CD4-positive, alpha-beta T cell treated with Interleukin-12 subunit alpha and Interleukin-12 subunit beta, for 1 hour (primary cell): ENCODE results near the gene INTS15.

Source experiments
- DNase-seq: peaks from one replicate; pipeline ENCODE4 v3.0.0-alpha.2; 2020

Gene INTS15

GRCh38 chr7:6589829-6590644 is at the start of gene INTS15:
INTS15 (plus strand) TSS chr7:6590021; CDS start chr7:6590284, 263 bp downstream.
- peak; percentile 87 for DNase-seq

GRCh38 chr7:6542368-6542767 is 47.5 kb upstream of the INTS15 start:
- DNase-seq, result no peak

GRCh38 chr7:6545398-6546126 is 44.3 kb upstream of the INTS15 start:
- no peak for DNase-seq

GRCh38 chr7:6546498-6547251 is 43.1 kb upstream of the INTS15 start:
- DNase-seq, result no peak

- DNase-seq, result no peak
These were observed 42.4 kb upstream of the INTS15 start for GRCh38 chr7:6547400-6547799.

- no peak for DNase-seq
These were observed 38.8 kb upstream of the INTS15 start, which contains the start of gene GRID2IP for GRCh38 chr7:6551016-6551511. GRID2IP (minus strand) TSS chr7:6551461; CDS start chr7:6551436, 25 bp downstream.

- no peak for DNase-seq
These were observed 36.3 kb upstream of the INTS15 start for GRCh38 chr7:6553448-6554044.

GRCh38 chr7:6554848-6555247 is 35.0 kb upstream of the INTS15 start:
- no peak for DNase-seq

GRCh38 chr7:6556196-6556595 is 33.6 kb upstream of the INTS15 start:
- DNase-seq, result no peak

- peak; percentile 20 for DNase-seq
These were observed 31.0 kb upstream of the INTS15 start for GRCh38 chr7:6558837-6559236.

- DNase-seq, result no peak
These were observed 29.9 kb upstream of the INTS15 start for GRCh38 chr7:6559896-6560295.

GRCh38 chr7:6562106-6562505 is 27.7 kb upstream of the INTS15 start:
- DNase-seq, result no peak

GRCh38 chr7:6563936-6564770 is 25.7 kb upstream of the INTS15 start:
- DNase-seq, result no peak

- no peak for DNase-seq
These were observed 24.2 kb upstream of the INTS15 start for GRCh38 chr7:6565655-6566054.

- no peak for DNase-seq
These were observed 21.9 kb upstream of the INTS15 start for GRCh38 chr7:6567886-6568285.

- DNase-seq, result no peak
These were observed 18.6 kb upstream of the INTS15 start for GRCh38 chr7:6571160-6571779.

GRCh38 chr7:6575281-6576023 is 14.4 kb upstream of the INTS15 start:
- DNase-seq, result no peak

- DNase-seq, result no peak
These were observed 13.6 kb upstream of the INTS15 start for GRCh38 chr7:6576024-6576866.

GRCh38 chr7:6576867-6577368 is 12.9 kb upstream of the INTS15 start:
- peak; percentile 21 for DNase-seq
